Heart left ventricle (tissue), 16 donors: Measurements from ENCODE around the gene TVP23A. TPM values are rescaled to one million over a fixed set of nuclear protein-coding genes. Genes with fewer than 3 reads are reported as not detected.
A peak's percentile ranks its signal among the peaks of the same experiment; 100 is the strongest.

Source experiments
- ATAC-seq, 4 donors: fragments of 200-7000 bp; cut with Tn5 transposase; one replicate each; pipeline ENCODE4 v1.9.1; 2020 to 2022; ENCODE audit warnings: moderate library complexity in 4 of 4, mild to moderate bottlenecking in 3 of 4, moderate number of reproducible peaks in 1 of 4
- DNase-seq, 5 donors: peaks; one replicate each; pipeline ENCODE4 v3.0.0-alpha.2; 2020
- H3K27ac ChIP-seq, 12 donors: fragments of 200-600 bp; sonication (generic) in 4 of 12; one replicate each; pipeline versions ENCODE4 v1.5.0 to v1.8.0; 2016 to 2022; ENCODE audit warnings: mild to moderate bottlenecking in 2 of 12
- H3K27me3 ChIP-seq, 9 donors: fragments of 200-600 bp; sonication (generic) in 2 of 9; one replicate each; pipeline versions ENCODE4 v1.5.1 to v1.8.0; 2016 to 2022; ENCODE audit warnings: mild to moderate bottlenecking in 3 of 9
- H3K36me3 ChIP-seq, 9 donors: fragments of 200-600 bp; sonication (generic) in 2 of 9; one replicate each; pipeline versions ENCODE4 v1.5.0 to v1.8.0; 2018 to 2022; ENCODE audit warnings: mild to moderate bottlenecking in 2 of 9
- H3K4me1 ChIP-seq, 12 donors: fragments of 200-600 bp; sonication (generic) in 4 of 12; one replicate each; pipeline versions ENCODE4 v1.5.0 to v1.8.0; 2016 to 2022; ENCODE audit warnings: mild to moderate bottlenecking in 3 of 12
- H3K4me3 ChIP-seq, 12 donors: fragments of 200-600 bp; sonication (generic) in 4 of 12; one replicate each; pipeline versions ENCODE4 v1.5.0 to v1.8.0; 2017 to 2022; ENCODE audit warnings: mild to moderate bottlenecking in 9 of 12, moderate library complexity in 4 of 12
- H3K9me3 ChIP-seq, 12 donors: fragments of 200-600 bp; sonication (generic) in 4 of 12; one replicate each; pipeline versions ENCODE4 v1.5.0 to v1.8.0; 2016 to 2022; ENCODE audit warnings: mild to moderate bottlenecking in 1 of 12
- POLR2A ChIP-seq, 2 donors: fragments of 450-650 bp; IDR thresholded peaks; one replicate each; pipeline ENCODE4 v1.6.1; 2017; ENCODE audit warnings: antibody characterized with exemption in 2 of 2, mild to moderate bottlenecking in 2 of 2, moderate library complexity in 2 of 2
- whole genome bisulfite sequencing, 4 donors: extraction: QIAGEN DNeasy Blood & Tissue Kit in 2 of 4; methylation state at CpG; one replicate each; pipeline versions ENCODE4 v1.1.5 to v1.1.7; 2013 to 2018; 5-methylcytosine and 5-hydroxymethylcytosine counted together
- intact Hi-C, 10 donors: fragments of 100-400 bp; cut with DNase I; formaldehyde crosslinking; loops; one replicate each; pipeline versions ENCODE4 v1.11.1 to v1.14.2; 2022
- polyA plus RNA-seq, 2 donors: library from polyadenylated mRNA; stranded (reverse); fragments of 200-250 nt; gene quantifications; one replicate each; pipeline ENCODE4 v1.2.3, GENCODE V29; 2013
- total RNA-seq, 9 donors: library from RNA; depleted of rRNA in 2 of 9; stranded (reverse); fragments of >200 nt in 2 of 9; fragmentation: NEBNext Ultra II Directional in 3 of 9; extraction: Animal tissue kit (Norgen Biotek cat#: 25700) in 3 of 9; gene quantifications; one replicate each; pipeline versions ENCODE4 v1.1.0 to v1.2.4, GENCODE V29; 2016 to 2023
- TF ChIP-seq, protein P1 (sequence below), 12 donors: fragments of 200-600 bp; sonication (generic) in 4 of 12; IDR thresholded peaks; one replicate each; pipeline versions ENCODE4 v1.5.0 to v1.8.0; 2018 to 2022; ENCODE audit warnings: antibody characterized with exemption in 12 of 12, mild to moderate bottlenecking in 5 of 12
- donor health status: ischemic (EF 13 %, LVEDD 7.1; RV severe dilation, severe dysfunction).
- donor health status: healthy with polysubstance abuse.
- donor health status: DM: no; HTN: yes; CAD: no.
- donor health status: DM: no; HTN: no; CAD: no.
- donor health status: ischemic (EF 25% LVEDD 6.9; RV normal size, moderate dysfunction).
- donor health status: ischemic (EF 25% LVEDD 5.7; RV mildly dilated, moderate dysfunction).
- donor health status: healthy.
- donor health status: DM: yes; HTN: yes; CAD: no.
- donor health status: ischemic (EF 35%, LVEDD 5.7; RV mildly dilated, moderate dysfunction).
- donor health status: nonischemic (EF 11% LVEDD 7.7; RV severe dilation, severe dysfunction).
- donor health status: DM: yes; HTN: yes; CAD: no.
- donor health status: PGD.
- donor health status: ischemic (EF 29% LVEDD 5.4; RV normal size, mild dysfunction).
- donor health status: nonischemic (EF 23%, LVEDD 6.1; RV moderate dilation, normal function).

Gene TVP23A
- total and polyA plus RNA-seq, 11 donors: 0.08 to 0.95 (median 0.30) TPM; not detected in 4

DNA sequence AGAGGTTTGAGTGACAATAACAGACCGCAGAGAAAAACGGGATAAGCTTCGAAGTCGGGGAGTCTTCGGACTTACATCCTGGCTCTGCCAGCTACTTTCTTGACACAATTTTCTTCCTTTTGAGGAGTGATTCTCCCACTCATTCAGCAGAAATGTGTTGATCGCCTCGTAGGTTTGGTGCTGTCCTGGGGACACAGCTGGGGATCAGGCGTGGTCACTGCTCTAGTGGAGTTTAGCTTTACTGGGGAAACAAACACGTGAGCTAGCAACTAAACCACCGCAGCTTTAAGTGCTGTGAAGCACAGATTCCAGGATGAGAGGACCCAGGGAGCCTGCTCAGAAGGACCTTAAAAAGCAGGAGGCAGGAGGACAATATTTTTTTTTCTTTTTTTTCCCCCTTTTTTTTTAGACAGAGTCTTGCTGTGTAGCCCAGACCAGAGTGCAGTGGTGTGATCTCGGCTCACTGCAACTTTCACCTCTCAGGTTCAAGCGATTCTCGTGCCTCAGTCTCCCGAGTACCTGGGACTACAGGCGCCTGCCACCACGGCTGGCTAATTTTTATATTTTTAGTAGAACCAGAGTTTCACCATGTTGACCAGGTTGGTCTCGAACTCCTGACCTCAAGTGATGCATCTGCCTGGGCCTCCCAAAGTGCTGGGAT lies 74.1 kb downstream of the TVP23A start:
- peak overlapping the region; percentile 4 to 82 (median 64) for H3K4me3 ChIP-seq
- no peaks in the 10 kb centered on the region for H3K9me3 ChIP-seq
- no peaks in the 10 kb centered on the region for H3K27me3 ChIP-seq
- intact Hi-C loops: loop anchor here in 9 of 10 donors (1.0 to 10.0 kb wide), 9 partner anchors 82 to 510 kb away; partner anchors contain the start of gene SOCS1 (in 1 of the 9)
- peak in 1 of 5 donors; percentile 40 for DNase-seq
- WGBS, 4 donors: 39 to 43% (median 40%) methylated on average over 17 of the region's 17 CpGs
- TF ChIP-seq, protein P1, sequence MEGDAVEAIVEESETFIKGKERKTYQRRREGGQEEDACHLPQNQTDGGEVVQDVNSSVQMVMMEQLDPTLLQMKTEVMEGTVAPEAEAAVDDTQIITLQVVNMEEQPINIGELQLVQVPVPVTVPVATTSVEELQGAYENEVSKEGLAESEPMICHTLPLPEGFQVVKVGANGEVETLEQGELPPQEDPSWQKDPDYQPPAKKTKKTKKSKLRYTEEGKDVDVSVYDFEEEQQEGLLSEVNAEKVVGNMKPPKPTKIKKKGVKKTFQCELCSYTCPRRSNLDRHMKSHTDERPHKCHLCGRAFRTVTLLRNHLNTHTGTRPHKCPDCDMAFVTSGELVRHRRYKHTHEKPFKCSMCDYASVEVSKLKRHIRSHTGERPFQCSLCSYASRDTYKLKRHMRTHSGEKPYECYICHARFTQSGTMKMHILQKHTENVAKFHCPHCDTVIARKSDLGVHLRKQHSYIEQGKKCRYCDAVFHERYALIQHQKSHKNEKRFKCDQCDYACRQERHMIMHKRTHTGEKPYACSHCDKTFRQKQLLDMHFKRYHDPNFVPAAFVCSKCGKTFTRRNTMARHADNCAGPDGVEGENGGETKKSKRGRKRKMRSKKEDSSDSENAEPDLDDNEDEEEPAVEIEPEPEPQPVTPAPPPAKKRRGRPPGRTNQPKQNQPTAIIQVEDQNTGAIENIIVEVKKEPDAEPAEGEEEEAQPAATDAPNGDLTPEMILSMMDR (IDR thresholded peaks at IDR 0.05): no peak
- TF ChIP-seq POLR2A (IDR thresholded peaks at IDR 0.05): no peak
- H3K27ac ChIP-seq: peak overlapping the region; percentile 69 to 99 (median 98)
- ATAC-seq: peak; percentile 1 to 7 (median 4)
- peaks cover 5 to 44% (median 26%) of the 10 kb centered on the region in 12 donors for H3K4me1 ChIP-seq
- peaks cover 0 to 37% (median 25%) of the 10 kb centered on the region in 9 donors for H3K36me3 ChIP-seq

- DNase-seq (peak; percentile 99), ATAC-seq (peak; percentile 96 to 97 (median 97))
- TF ChIP-seq, protein P1 (IDR thresholded peaks at IDR 0.05): peak in 1 of 12 donors; percentile 7
- peak; percentile 93 to 98 for TF ChIP-seq POLR2A (IDR thresholded peaks at IDR 0.05)
- Histone ChIP-seq H3K27ac (peak within 1 kb of the TSS; percentile 95 to 100 (median 98)), H3K36me3 (peaks cover 0 to 31% (median 20%) of the 10 kb centered on the region in 9 donors), H3K27me3 (no peaks in the 10 kb centered on the region), H3K9me3 (no peaks in the 10 kb centered on the region), H3K4me1 (peaks cover 5 to 43% (median 28%) of the 10 kb centered on the region in 12 donors), H3K4me3 (peak within 1 kb of the TSS; percentile 18 to 82 (median 64))
- WGBS, 4 donors: 0% methylated on average over 44 to 57 of the region's 57 CpGs
- intact Hi-C loops: loop anchor here in 9 of 10 donors (1.0 to 10.0 kb wide), 9 partner anchors 83 to 511 kb away; partner anchors contain the start of gene SOCS1 (in 1 of the 9)
Observed at GRCh38 chr16:10743610-10744369, 74.8 kb downstream of the TVP23A start, which contains the start of gene NUBP1. TSS of gene NUBP1 (plus strand) at chr16:10743842. CDS start at chr16:10743864, 22 bp downstream.

DNA sequence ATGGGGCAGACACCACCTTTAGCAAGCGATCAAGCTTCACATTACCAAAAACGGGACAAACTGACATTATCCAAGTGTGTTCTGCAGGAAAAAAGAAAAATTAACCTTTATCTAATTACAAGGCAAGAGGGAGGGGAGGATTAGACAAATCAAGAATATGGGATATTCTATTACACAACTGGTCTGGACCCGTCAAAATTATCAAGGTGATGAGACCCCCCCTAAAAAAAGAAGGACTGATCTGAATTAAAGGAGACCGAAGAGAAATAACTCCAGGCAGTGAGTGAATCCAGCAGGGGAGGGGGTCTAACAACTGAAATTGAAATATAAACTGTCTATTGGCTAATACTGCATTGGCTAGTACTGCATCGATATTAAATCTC lies 75.4 kb downstream of the TVP23A start:
- intact Hi-C loops: loop anchor here in 7 of 10 donors (5.0 to 10.0 kb wide), 6 partner anchors 84 to 512 kb away; partner anchors contain the start of gene SOCS1 (in 1 of the 7)
- H3K9me3 ChIP-seq: no peaks in the 10 kb centered on the region
- ATAC-seq (no peak), DNase-seq (no peak)
- peaks cover 0 to 25% (median 14%) of the 10 kb centered on the region in 9 donors for H3K36me3 ChIP-seq
- H3K4me1 ChIP-seq: peaks cover 8 to 48% (median 34%) of the 10 kb centered on the region in 12 donors
- WGBS, 4 donors: 35 to 41% (median 38%) methylated on average over 5 of the region's 5 CpGs
- peak overlapping the region; percentile 95 to 100 (median 98) for H3K27ac ChIP-seq
- TF ChIP-seq POLR2A (IDR thresholded peaks at IDR 0.05): no peak
- TF ChIP-seq, protein P1 (IDR thresholded peaks at IDR 0.05): no peak
- no peaks in the 10 kb centered on the region for H3K27me3 ChIP-seq
- peak overlapping the region in 9 of 12 donors; percentile 54 to 82 (median 70) for H3K4me3 ChIP-seq
